Endometrial microvascular endothelial cells (primary cell): ENCODE results near the gene CLUH. TPM values are rescaled to one million over a fixed set of nuclear protein-coding genes. Genes with fewer than 3 reads are reported as not detected.
"Not testable (repeated sequence)": the region's sequence is repeated elsewhere in the genome, so short reads cannot be mapped to it uniquely, and the experiment has no call there.

ENCODE experiments used
- in situ Hi-C: cut with HindIII; loops from 2 replicates; pipeline ENCODE4 v1.10.0; 2017; ENCODE audit warnings: low sequenced_read_pairs, low pct_unique_long_range_greater_than_20kb; ENCODE audit errors: inconsistent ontology term
- total RNA-seq: library from RNA; depleted of rRNA; stranded (reverse); fragments of >200 nt; gene quantifications from one replicate; pipeline ENCODE4 v1.2.3, GENCODE V29; 2015; ENCODE audit errors: inconsistent ontology term

Gene CLUH
- total RNA-seq, 1 donor from 2014 or later, result 77.7 TPM

- in situ Hi-C loops, result no loop called here
Observed at GRCh38 chr17:2705888-2706795, 5.4 kb downstream of the CLUH start.

DNA sequence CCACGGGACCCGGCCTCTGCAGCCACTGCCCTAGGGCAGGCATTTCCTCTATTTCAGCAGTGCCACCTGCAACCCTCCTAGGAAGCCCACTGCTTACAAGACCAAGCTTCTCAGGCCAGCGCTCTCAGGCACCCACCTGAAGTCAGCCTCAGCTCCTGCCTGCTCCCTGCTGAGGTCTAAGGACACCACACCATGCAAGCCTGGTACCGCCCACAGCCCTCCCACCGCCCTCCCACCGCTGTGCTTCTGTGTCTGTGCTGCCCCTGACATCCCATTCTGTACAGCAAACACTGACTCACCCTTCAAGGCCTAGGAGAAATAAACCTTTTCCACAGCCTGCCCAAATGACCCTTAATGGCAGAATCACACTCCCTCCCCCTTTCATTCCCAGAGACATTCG, 6.3 kb downstream of the CLUH start:
- in situ Hi-C loops, result no loop called here

GRCh38 chr17:2704890-2705248, 6.7 kb downstream of the CLUH start:
- in situ Hi-C loops, result no loop called here

DNA sequence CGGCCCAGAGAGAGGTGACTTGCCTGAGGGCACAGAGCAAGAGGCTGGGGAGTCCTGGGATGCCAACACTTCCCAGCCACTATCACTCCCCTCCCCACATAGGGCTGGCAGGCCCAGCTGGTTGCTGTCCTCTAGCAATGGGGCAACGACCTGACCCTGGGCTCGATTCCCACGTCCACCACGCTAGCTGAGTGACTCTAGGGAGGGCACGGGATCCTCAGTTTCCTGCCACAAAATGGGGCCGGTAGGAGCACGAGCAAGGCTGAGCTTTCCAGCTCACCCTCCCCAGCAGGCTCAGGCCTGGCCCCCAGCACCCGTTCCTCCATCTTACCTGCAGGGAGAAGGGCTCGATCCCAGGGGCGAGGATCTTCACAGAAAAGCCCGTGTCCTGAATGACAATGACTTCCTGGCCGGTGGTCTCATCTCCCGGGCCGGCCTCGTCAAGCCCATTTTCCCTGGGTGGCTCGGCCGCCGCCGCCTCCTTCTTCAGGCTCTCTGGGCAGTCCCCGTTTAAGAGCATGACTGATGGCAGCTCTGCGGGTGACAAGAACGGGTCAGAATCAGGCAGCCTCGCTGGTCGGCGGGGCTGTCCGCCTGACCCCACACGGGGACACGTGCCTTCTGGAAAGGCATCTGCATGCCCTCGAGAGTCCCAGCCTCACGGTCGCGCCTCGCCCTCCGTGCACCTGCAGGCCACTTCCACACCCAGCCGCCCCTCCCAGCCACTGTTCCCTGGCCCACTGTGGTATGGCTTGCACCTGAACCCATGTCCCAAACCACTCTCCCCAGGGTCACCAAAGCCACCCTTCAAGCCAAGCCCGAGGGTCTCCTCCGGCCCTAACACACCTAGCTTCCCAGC, 7.3 kb downstream of the CLUH start:
- in situ Hi-C loops, result no loop called here

DNA sequence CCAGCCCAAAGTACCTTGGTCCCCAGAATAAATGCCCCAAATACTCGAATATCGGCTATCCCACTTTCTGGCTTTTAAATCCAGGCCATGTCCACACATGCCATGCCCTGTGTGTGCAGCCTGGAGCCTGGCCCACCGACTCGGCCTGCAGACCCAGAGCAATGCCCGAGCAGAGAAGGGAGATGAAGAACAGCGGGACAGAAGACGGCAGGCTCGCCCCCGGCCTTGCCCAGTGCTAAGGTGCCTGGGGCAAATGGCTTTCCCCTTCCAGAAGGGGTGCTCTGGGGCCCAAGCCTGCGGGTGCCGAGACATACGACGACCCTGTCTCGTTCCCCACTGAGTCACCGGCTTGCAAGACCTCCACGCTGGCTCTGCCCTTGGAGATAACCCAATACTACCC, 8.0 kb downstream of the CLUH start:
- in situ Hi-C loops, result no loop called here

DNA sequence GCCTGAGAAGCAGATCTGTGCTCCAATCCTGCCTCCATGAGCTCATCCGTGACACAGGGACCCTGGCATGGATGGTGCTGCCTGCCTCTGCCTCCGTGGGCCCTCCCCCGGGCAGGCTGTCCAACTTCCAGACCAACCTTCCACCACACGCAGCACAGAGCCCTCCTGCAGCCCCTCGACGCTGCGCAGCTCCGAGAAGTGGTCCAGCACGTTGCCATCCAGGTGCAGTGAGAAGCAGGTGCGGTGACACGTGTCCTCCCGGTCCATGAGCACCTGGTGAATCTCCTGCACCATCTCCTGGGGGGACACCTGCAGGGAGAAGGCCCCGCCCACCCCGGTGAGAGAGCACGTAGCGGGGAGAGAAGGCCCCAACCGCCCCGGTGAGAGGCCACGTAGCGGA, 8.4 kb downstream of the CLUH start:
- in situ Hi-C loops, result no loop called here

- in situ Hi-C loops, result no loop called here
Observed at GRCh38 chr17:2701996-2702741, 9.4 kb downstream of the CLUH start.

- in situ Hi-C loops, result no loop called here
Observed at GRCh38 chr17:2701161-2701995, 10.2 kb downstream of the CLUH start.

- in situ Hi-C loops, result no loop called here
Observed at GRCh38 chr17:2700491-2701141, 10.9 kb downstream of the CLUH start.

DNA sequence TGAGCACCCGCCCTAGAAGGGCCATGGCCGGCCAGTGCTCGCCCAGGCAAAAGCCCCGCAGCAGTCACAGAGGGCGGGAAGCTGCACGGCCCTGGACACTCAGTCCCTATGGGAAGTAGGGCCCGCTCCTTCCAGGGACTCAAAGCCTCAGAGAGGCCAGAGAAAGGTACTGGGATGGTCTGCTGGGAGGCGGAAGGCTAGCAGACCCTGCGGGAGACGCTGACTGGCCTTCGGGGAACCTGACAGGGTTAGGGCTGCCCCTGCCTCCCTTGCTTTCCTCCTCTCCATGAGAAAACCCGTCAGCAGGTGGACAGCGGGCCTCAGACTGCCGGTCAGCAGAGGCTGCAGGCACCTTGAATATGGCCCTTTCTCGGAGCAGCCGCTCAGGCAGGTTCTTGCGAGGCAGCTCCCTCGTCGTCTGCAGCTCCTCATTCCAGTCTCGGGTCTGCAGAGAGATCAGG, 11.5 kb downstream of the CLUH start:
- in situ Hi-C loops, result no loop called here

GRCh38 chr17:2699216-2699805, 12.3 kb downstream of the CLUH start:
- in situ Hi-C loops, result not testable (repeated sequence)

- in situ Hi-C loops, result no loop called here
Observed at GRCh38 chr17:2697611-2698162, 13.9 kb downstream of the CLUH start.

DNA sequence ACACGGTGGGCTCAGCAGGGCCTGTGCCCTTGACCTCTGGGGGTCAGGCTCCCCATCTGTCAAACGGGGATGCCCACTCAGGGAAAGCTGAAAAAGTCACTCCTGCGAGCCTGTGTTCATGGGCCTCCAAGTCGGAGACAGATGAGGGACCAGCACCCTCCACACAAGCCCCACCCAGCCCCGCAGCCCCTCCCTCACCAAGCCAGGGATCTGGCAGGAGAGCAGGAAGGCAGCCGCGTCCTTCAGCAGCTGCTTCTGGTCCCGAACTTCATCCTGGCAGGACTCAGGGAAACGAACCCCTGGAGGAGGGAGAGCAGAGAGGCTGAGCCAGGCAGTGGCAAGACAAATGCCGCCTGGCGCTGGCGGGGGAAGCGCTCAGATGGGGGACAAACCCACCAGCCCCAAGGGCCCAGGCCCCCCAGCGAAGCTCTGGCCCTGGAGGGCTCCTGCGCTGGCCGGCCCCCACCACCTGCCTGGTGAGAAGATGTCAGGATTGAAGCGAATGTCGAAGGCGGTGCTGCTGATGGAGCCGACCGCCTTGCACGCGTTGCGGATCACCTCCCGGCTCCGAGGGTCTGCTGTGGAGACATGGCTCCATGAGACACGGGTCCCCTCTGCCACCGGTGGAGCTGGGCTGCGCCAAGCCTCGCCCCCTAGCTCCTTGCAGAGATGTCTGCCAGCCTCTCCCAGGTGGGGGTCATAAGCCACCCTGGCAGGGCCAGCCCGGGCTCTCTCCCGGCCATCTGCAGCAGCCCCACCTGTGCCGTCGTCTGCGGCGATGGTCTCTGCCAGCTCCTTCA, 15.4 kb downstream of the CLUH start:
- in situ Hi-C loops, result no loop called here

- in situ Hi-C loops, result no loop called here
Observed at GRCh38 chr17:2695243-2695960, 16.2 kb downstream of the CLUH start.

DNA sequence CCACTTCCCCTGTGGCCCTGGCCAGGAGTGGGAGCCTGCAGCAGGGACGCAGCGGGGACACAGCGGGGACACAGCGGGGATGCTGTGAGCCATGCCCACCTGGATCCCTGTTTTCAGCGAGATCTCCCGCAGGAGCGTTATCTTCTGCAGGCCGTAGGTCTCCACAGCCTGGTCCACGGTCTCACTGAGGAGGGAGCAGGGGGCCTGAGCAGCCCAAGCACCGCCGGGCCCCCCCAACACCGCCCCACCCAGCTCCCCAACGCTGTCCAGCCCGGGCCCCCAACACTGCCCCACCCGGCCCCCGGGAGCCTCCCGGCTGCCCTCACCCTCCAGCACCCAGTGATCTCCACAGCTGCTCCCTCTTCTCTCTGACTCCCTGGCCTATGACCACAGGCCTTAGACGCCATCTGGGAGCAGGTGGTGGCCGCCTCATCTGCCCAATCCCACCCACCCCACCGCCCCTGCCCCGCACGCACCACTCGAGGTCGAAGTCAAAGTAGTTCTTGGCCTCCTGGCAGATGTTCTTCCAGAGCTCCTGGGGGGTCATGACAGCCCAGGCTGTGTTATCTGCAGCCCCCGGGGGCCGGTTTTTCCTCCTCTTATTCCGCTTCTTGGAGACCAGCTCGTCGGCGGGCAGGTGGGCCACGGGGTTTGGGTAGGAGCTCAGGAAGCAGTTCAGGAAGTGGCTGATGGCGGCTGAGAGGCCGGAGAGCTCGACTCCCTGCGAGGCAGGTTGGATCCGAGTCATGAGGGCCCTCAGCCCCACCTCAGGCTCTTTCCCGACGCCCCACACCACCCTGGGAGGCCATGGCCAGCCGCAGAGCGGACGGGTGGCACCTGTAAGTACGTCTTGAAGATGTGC, 17.0 kb downstream of the CLUH start:
- in situ Hi-C loops, result no loop called here
